ENCODE data around the gene DNASE2. TPM values are rescaled to one million over a fixed set of nuclear protein-coding genes. Genes with fewer than 3 reads are reported as not detected.

Gene DNASE2
- total RNA-seq, 1 experiment from 2014 or later, result 35.7 TPM

- ChIA-PET POLR2A (interaction anchor here (1.0 kb wide), 1 partner anchor 20 kb away, joined by 4 read pairs; no protein-coding TSS in a partner anchor), CTCF (interaction anchor here (1.0 to 1.5 kb wide), 3 partner anchors 18 to 21 kb away, joined by 3 to 4 read pairs (median 4); no protein-coding TSS in a partner anchor)
- Mint-ChIP-seq H3K36me3 (peaks cover 25% of the 10 kb centered on the region), H3K4me3 (peak overlapping the region; percentile 76), H3K4me1 (peaks cover 28% of the 10 kb centered on the region), H3K27ac (peak overlapping the region; percentile 87), H3K9me3 (peaks cover 8% of the 10 kb centered on the region), H3K27me3 (ENCODE audit: low read depth) (peaks cover 12% of the 10 kb centered on the region; the same call in 1 of the 2 replicates)
- ATAC-seq (peak; percentile 81), DNase-seq (ENCODE audit: low spot score) (peak; percentile 91)
- TF ChIP-seq ETV6 (CRISPR knock-in tag; IDR thresholded peaks at IDR 0.05) (peak; percentile 21; the same call in 1 of the 2 replicates), ATF3 (CRISPR knock-in tag; conservative IDR thresholded peaks at IDR 0.05) (no peak), PRDM15 (CRISPR knock-in tag; IDR thresholded peaks at IDR 0.05) (peak; percentile 77), CREM (CRISPR knock-in tag; IDR thresholded peaks at IDR 0.05) (no peak), IRF1 (CRISPR knock-in tag; IDR thresholded peaks at IDR 0.05) (no peak), MYBL2 (CRISPR knock-in tag; IDR thresholded peaks at IDR 0.05) (no peak), E2F5 (CRISPR knock-in tag; IDR thresholded peaks at IDR 0.05) (no peak), ATF6 (CRISPR knock-in tag; IDR thresholded peaks at IDR 0.05) (no peak), MXD4 (CRISPR knock-in tag; IDR thresholded peaks at IDR 0.05; ENCODE audit: borderline replicate concordance) (no peak), TEAD1 (CRISPR knock-in tag; IDR thresholded peaks at IDR 0.05) (no peak), NFE2L1 (CRISPR knock-in tag; IDR thresholded peaks at IDR 0.05) (no peak), SP1 (CRISPR knock-in tag; conservative IDR thresholded peaks at IDR 0.05) (peak; percentile 73), ZNF671 (CRISPR knock-in tag; IDR thresholded peaks at IDR 0.05) (no peak)
Measured at GRCh38 chr19:12867120-12868099, 13.8 kb downstream of the DNASE2 start.

- peaks cover 9% of the 10 kb centered on the region; the same call in 1 of the 2 replicates for H3K27me3 Mint-ChIP-seq (ENCODE audit: low read depth)
- ChIA-PET POLR2A (interaction anchor here (1.0 kb wide), 1 partner anchor 19 kb away, joined by 4 read pairs; no protein-coding TSS in a partner anchor), CTCF (interaction anchor here (0.9 to 3.5 kb wide), 4 partner anchors 19 to 20 kb away, joined by 3 to 39 read pairs (median 4); no protein-coding TSS in a partner anchor)
- H3K9me3 Mint-ChIP-seq, result no peaks in the 10 kb centered on the region
- DNase-seq (ENCODE audit: low spot score) (peak; percentile 34), ATAC-seq (peak; percentile 2)
- peaks cover 28% of the 10 kb centered on the region for H3K4me1 Mint-ChIP-seq
- peak overlapping the region; percentile 76 for H3K4me3 Mint-ChIP-seq
- H3K27ac Mint-ChIP-seq, result peak overlapping the region; percentile 93
- peaks cover 17% of the 10 kb centered on the region for H3K36me3 Mint-ChIP-seq
- TF ChIP-seq JUN (CRISPR knock-in tag; IDR thresholded peaks at IDR 0.05) (no peak), PRDM15 (CRISPR knock-in tag; IDR thresholded peaks at IDR 0.05) (peak; percentile 29; the same call in 1 of the 2 replicates), ARID4B (CRISPR knock-in tag; IDR thresholded peaks at IDR 0.05; ENCODE audit: borderline replicate concordance) (no peak)
Measured at GRCh38 chr19:12866416-12867119, 14.7 kb downstream of the DNASE2 start.
